ENCODE data around the gene UCN2.

DNA sequence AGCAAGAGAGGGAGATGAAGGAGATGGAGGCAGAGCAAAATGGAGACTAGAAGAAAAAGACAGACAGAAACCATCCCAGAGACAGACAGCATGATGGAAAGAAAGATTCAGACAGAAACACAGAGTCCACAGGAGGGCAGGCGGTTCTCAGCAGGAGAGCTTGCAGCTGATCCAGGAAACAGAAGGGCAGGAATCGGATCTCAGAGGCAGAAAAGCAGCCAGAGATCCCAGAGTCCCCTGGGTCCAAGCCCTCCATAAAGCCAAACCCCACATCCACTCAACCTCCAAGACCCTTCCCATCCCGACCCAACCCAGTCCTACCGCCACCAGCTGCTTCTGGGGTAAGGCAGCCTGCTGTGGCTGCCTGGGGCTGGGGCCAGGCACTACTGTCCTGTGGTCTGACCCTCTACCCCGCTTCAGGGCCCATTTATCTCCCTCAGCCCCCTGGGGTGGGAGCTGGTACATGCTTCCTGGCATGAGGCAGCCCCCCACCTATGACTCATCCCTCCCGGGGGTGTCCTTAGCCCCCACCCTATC lies at the start of gene UCN2:
- TF ChIP-seq, protein P1, sequence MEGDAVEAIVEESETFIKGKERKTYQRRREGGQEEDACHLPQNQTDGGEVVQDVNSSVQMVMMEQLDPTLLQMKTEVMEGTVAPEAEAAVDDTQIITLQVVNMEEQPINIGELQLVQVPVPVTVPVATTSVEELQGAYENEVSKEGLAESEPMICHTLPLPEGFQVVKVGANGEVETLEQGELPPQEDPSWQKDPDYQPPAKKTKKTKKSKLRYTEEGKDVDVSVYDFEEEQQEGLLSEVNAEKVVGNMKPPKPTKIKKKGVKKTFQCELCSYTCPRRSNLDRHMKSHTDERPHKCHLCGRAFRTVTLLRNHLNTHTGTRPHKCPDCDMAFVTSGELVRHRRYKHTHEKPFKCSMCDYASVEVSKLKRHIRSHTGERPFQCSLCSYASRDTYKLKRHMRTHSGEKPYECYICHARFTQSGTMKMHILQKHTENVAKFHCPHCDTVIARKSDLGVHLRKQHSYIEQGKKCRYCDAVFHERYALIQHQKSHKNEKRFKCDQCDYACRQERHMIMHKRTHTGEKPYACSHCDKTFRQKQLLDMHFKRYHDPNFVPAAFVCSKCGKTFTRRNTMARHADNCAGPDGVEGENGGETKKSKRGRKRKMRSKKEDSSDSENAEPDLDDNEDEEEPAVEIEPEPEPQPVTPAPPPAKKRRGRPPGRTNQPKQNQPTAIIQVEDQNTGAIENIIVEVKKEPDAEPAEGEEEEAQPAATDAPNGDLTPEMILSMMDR (IDR thresholded peaks at IDR 0.05), result no peak
- TF ChIP-seq POLR2A (IDR thresholded peaks at IDR 0.05), result no peak
